ENCODE data around the gene BIRC2.

The BIRC2 gene

GRCh38 chr11:102391549-102392237, 44.7 kb downstream of the BIRC2 start:
- Histone ChIP-seq H3K4me1 (ENCODE audit: insufficient read depth, low read length) (no peaks in the 10 kb centered on the region), H3K9ac (ENCODE audit: low read depth, low read length) (no peak overlapping the region), H3K36me3 (ENCODE audit: insufficient read depth, low read length) (peaks cover 4% of the 10 kb centered on the region; the same call in 1 of the 2 replicates), H3K9me3 (ENCODE audit: control insufficient read depth, insufficient read depth, low read length) (no peaks in the 10 kb centered on the region)

- Histone ChIP-seq H3K9ac (ENCODE audit: low read depth, low read length) (no peak overlapping the region), H3K4me1 (ENCODE audit: insufficient read depth, low read length) (no peaks in the 10 kb centered on the region), H3K36me3 (ENCODE audit: insufficient read depth, low read length) (no peaks in the 10 kb centered on the region), H3K9me3 (ENCODE audit: control insufficient read depth, insufficient read depth, low read length) (no peaks in the 10 kb centered on the region)
Measured at GRCh38 chr11:102393272-102393730, 46.3 kb downstream of the BIRC2 start.

GRCh38 chr11:102395720-102396393, 48.8 kb downstream of the BIRC2 start:
- H3K9ac ChIP-seq (ENCODE audit: low read depth, low read length), result no peak overlapping the region
- H3K36me3 ChIP-seq (ENCODE audit: insufficient read depth, low read length), result no peaks in the 10 kb centered on the region
- no peaks in the 10 kb centered on the region for H3K9me3 ChIP-seq (ENCODE audit: control insufficient read depth, insufficient read depth, low read length)
- H3K4me1 ChIP-seq (ENCODE audit: insufficient read depth, low read length), result no peaks in the 10 kb centered on the region

GRCh38 chr11:102396708-102397563, 49.9 kb downstream of the BIRC2 start:
- H3K4me1 ChIP-seq (ENCODE audit: insufficient read depth, low read length), result no peaks in the 10 kb centered on the region

GRCh38 chr11:102398297-102398696, 51.3 kb downstream of the BIRC2 start:
- H3K4me1 ChIP-seq (ENCODE audit: insufficient read depth, low read length), result no peaks in the 10 kb centered on the region
- no peaks in the 10 kb centered on the region for H3K36me3 ChIP-seq (ENCODE audit: insufficient read depth, low read length)
- no peaks in the 10 kb centered on the region for H3K9me3 ChIP-seq (ENCODE audit: control insufficient read depth, insufficient read depth, low read length)
- H3K9ac ChIP-seq (ENCODE audit: low read depth, low read length), result no peak overlapping the region

More at GRCh38 chr11:102396708-102397563, 49.9 kb downstream of the BIRC2 start:
- Histone ChIP-seq H3K9me3 (ENCODE audit: control insufficient read depth, insufficient read depth, low read length) (no peaks in the 10 kb centered on the region), H3K36me3 (ENCODE audit: insufficient read depth, low read length) (no peaks in the 10 kb centered on the region), H3K9ac (ENCODE audit: low read depth, low read length) (no peak overlapping the region)

GRCh38 chr11:102399189-102399588, 52.2 kb downstream of the BIRC2 start:
- Histone ChIP-seq H3K9me3 (ENCODE audit: control insufficient read depth, insufficient read depth, low read length) (no peaks in the 10 kb centered on the region), H3K9ac (ENCODE audit: low read depth, low read length) (no peak overlapping the region), H3K36me3 (ENCODE audit: insufficient read depth, low read length) (no peaks in the 10 kb centered on the region), H3K4me1 (ENCODE audit: insufficient read depth, low read length) (no peaks in the 10 kb centered on the region)

- Histone ChIP-seq H3K4me1 (ENCODE audit: insufficient read depth, low read length) (no peaks in the 10 kb centered on the region), H3K9ac (ENCODE audit: low read depth, low read length) (no peak overlapping the region), H3K36me3 (ENCODE audit: insufficient read depth, low read length) (no peaks in the 10 kb centered on the region), H3K9me3 (ENCODE audit: control insufficient read depth, insufficient read depth, low read length) (no peaks in the 10 kb centered on the region)
Measured at GRCh38 chr11:102400603-102401002, 53.6 kb downstream of the BIRC2 start.

- Histone ChIP-seq H3K36me3 (ENCODE audit: insufficient read depth, low read length) (no peaks in the 10 kb centered on the region), H3K9ac (ENCODE audit: low read depth, low read length) (no peak overlapping the region), H3K4me1 (ENCODE audit: insufficient read depth, low read length) (no peaks in the 10 kb centered on the region), H3K9me3 (ENCODE audit: control insufficient read depth, insufficient read depth, low read length) (no peaks in the 10 kb centered on the region)
Measured at GRCh38 chr11:102401905-102402304, 54.9 kb downstream of the BIRC2 start.

- H3K9me3 ChIP-seq (ENCODE audit: control insufficient read depth, insufficient read depth, low read length), result no peaks in the 10 kb centered on the region
- no peaks in the 10 kb centered on the region for H3K36me3 ChIP-seq (ENCODE audit: insufficient read depth, low read length)
- no peaks in the 10 kb centered on the region for H3K4me1 ChIP-seq (ENCODE audit: insufficient read depth, low read length)
- H3K9ac ChIP-seq (ENCODE audit: low read depth, low read length), result no peak overlapping the region
Measured at GRCh38 chr11:102402548-102402947, 55.5 kb downstream of the BIRC2 start.

GRCh38 chr11:102405501-102405900, 58.5 kb downstream of the BIRC2 start:
- Histone ChIP-seq H3K9me3 (ENCODE audit: control insufficient read depth, insufficient read depth, low read length) (no peaks in the 10 kb centered on the region), H3K36me3 (ENCODE audit: insufficient read depth, low read length) (no peaks in the 10 kb centered on the region), H3K9ac (ENCODE audit: low read depth, low read length) (no peak overlapping the region), H3K4me1 (ENCODE audit: insufficient read depth, low read length) (no peaks in the 10 kb centered on the region)

GRCh38 chr11:102406099-102406498, 59.1 kb downstream of the BIRC2 start:
- no peak overlapping the region for H3K9ac ChIP-seq (ENCODE audit: low read depth, low read length)
- no peaks in the 10 kb centered on the region for H3K4me1 ChIP-seq (ENCODE audit: insufficient read depth, low read length)
- no peaks in the 10 kb centered on the region for H3K36me3 ChIP-seq (ENCODE audit: insufficient read depth, low read length)
- H3K9me3 ChIP-seq (ENCODE audit: control insufficient read depth, insufficient read depth, low read length), result no peaks in the 10 kb centered on the region

GRCh38 chr11:102407901-102408300, 60.9 kb downstream of the BIRC2 start:
- H3K4me1 ChIP-seq (ENCODE audit: insufficient read depth, low read length), result no peaks in the 10 kb centered on the region
- H3K9me3 ChIP-seq (ENCODE audit: control insufficient read depth, insufficient read depth, low read length), result no peaks in the 10 kb centered on the region
- H3K9ac ChIP-seq (ENCODE audit: low read depth, low read length), result no peak overlapping the region
- H3K36me3 ChIP-seq (ENCODE audit: insufficient read depth, low read length), result no peaks in the 10 kb centered on the region

- H3K9ac ChIP-seq (ENCODE audit: low read depth, low read length), result no peak overlapping the region
- no peaks in the 10 kb centered on the region for H3K4me1 ChIP-seq (ENCODE audit: insufficient read depth, low read length)
- no peaks in the 10 kb centered on the region for H3K9me3 ChIP-seq (ENCODE audit: control insufficient read depth, insufficient read depth, low read length)
- no peaks in the 10 kb centered on the region for H3K36me3 ChIP-seq (ENCODE audit: insufficient read depth, low read length)
Measured at GRCh38 chr11:102408339-102408738, 61.3 kb downstream of the BIRC2 start.

GRCh38 chr11:102410382-102410784, 63.4 kb downstream of the BIRC2 start:
- H3K4me1 ChIP-seq (ENCODE audit: insufficient read depth, low read length), result no peaks in the 10 kb centered on the region
- no peak overlapping the region for H3K9ac ChIP-seq (ENCODE audit: low read depth, low read length)
- H3K9me3 ChIP-seq (ENCODE audit: control insufficient read depth, insufficient read depth, low read length), result no peaks in the 10 kb centered on the region
- no peaks in the 10 kb centered on the region; the same call in 1 of the 2 replicates for H3K36me3 ChIP-seq (ENCODE audit: insufficient read depth, low read length)

Data from ES-I3 (cell line).